ENCODE data around the gene RFLNA.

RFLNA gene

DNA sequence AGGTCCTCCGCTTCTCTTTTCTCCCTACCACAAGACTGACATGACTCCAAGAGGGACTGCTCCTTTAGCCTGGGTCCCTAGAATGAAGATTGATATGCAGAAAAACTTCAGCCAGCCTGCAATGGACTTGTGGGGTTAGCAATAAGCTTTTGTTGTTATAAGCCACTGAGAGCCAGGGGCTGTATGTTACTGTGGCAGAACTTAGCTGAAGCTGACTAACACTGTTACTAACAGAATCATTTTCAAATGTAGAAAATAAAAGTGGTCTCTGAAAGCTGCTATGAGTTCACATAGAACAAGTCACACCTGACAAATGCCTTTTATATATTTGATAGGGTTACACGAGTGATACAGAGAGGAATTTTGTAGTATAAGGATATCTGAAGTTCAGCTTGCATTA lies 13.6 kb upstream of the RFLNA start:
- no peaks in the 10 kb centered on the region for H3K79me2 ChIP-seq (ENCODE audit: low read length)
- no peak for TF ChIP-seq EZH2 (optimal IDR thresholded peaks at IDR 0.05; ENCODE audit: low read depth, low read length)
- TF ChIP-seq EZH2phosphoT487 (IDR thresholded peaks at IDR 0.05; ENCODE audit: low read length): no peak
- TF ChIP-seq, protein P1, sequence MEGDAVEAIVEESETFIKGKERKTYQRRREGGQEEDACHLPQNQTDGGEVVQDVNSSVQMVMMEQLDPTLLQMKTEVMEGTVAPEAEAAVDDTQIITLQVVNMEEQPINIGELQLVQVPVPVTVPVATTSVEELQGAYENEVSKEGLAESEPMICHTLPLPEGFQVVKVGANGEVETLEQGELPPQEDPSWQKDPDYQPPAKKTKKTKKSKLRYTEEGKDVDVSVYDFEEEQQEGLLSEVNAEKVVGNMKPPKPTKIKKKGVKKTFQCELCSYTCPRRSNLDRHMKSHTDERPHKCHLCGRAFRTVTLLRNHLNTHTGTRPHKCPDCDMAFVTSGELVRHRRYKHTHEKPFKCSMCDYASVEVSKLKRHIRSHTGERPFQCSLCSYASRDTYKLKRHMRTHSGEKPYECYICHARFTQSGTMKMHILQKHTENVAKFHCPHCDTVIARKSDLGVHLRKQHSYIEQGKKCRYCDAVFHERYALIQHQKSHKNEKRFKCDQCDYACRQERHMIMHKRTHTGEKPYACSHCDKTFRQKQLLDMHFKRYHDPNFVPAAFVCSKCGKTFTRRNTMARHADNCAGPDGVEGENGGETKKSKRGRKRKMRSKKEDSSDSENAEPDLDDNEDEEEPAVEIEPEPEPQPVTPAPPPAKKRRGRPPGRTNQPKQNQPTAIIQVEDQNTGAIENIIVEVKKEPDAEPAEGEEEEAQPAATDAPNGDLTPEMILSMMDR (IDR thresholded peaks at IDR 0.05; ENCODE audit: low read length): no peak
- H2AFZ ChIP-seq (ENCODE audit: low read length): no peak overlapping the region
- H3K36me3 ChIP-seq (replicated peaks; ENCODE audit: insufficient read depth, low read length): no peaks in the 10 kb centered on the region
- H3F3A ChIP-seq (ENCODE audit: insufficient read depth, low read length): no peaks in the 10 kb centered on the region
- H3K27ac ChIP-seq (ENCODE audit: low read length): no peak overlapping the region
- no peaks in the 10 kb centered on the region for H3K9me2 ChIP-seq (replicated peaks; ENCODE audit: insufficient read depth, low read length)
- no peak overlapping the region for H3K9ac ChIP-seq (ENCODE audit: low read length)
- no peak overlapping the region for H3K4me3 ChIP-seq (ENCODE audit: low read length)
- no peak overlapping the region for H3K4me2 ChIP-seq (ENCODE audit: low read depth, low read length)
- no peaks in the 10 kb centered on the region for H3K9me3 ChIP-seq (replicated peaks; ENCODE audit: insufficient read depth, low read length)
- H3K4me1 ChIP-seq (ENCODE audit: low read length): peaks cover 5% of the 10 kb centered on the region
- DNase-seq: no peak
- H4K20me1 ChIP-seq (ENCODE audit: insufficient read depth, low read length): no peaks in the 10 kb centered on the region
- H3K27me3 ChIP-seq (replicated peaks; ENCODE audit: insufficient read depth, low read length): no peaks in the 10 kb centered on the region

DNA sequence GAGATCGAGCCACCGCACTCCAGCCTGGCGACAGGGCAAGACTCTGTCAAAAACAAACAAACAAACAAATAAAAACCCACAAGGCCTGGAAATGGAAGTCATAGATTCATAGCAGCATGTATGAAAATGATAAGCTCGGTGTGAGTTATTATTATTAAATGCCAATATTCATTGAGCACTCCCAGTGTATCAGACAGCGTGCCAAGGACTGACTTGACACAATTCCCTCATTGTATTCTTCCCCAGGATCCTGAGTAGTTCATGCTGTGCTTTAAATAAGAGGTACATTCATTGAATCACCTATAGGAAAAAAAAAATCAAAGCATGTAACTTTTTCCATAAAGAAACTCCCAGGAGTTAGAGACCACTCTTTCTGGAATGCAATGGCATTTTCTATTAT lies 12.6 kb upstream of the RFLNA start:
- no peak overlapping the region for H2AFZ ChIP-seq (ENCODE audit: low read length)
- no peaks in the 10 kb centered on the region for H3K9me3 ChIP-seq (replicated peaks; ENCODE audit: insufficient read depth, low read length)
- no peak overlapping the region for H3K4me3 ChIP-seq (ENCODE audit: low read length)
- peaks cover 5% of the 10 kb centered on the region for H3K4me1 ChIP-seq (ENCODE audit: low read length)
- TF ChIP-seq EZH2phosphoT487 (IDR thresholded peaks at IDR 0.05; ENCODE audit: low read length) (no peak), EZH2 (optimal IDR thresholded peaks at IDR 0.05; ENCODE audit: low read depth, low read length) (no peak)
- TF ChIP-seq, protein P1 (IDR thresholded peaks at IDR 0.05; ENCODE audit: low read length): no peak
- H3K36me3 ChIP-seq (replicated peaks; ENCODE audit: insufficient read depth, low read length): no peaks in the 10 kb centered on the region
- DNase-seq: no peak
- no peaks in the 10 kb centered on the region for H3K9me2 ChIP-seq (replicated peaks; ENCODE audit: insufficient read depth, low read length)
- no peak overlapping the region for H3K4me2 ChIP-seq (ENCODE audit: low read depth, low read length)
- H3K27ac ChIP-seq (ENCODE audit: low read length): no peak overlapping the region
- no peaks in the 10 kb centered on the region for H3K27me3 ChIP-seq (replicated peaks; ENCODE audit: insufficient read depth, low read length)
- H3K9ac ChIP-seq (ENCODE audit: low read length): no peak overlapping the region
- no peaks in the 10 kb centered on the region for H3K79me2 ChIP-seq (ENCODE audit: low read length)
- H4K20me1 ChIP-seq (ENCODE audit: insufficient read depth, low read length): no peaks in the 10 kb centered on the region
- H3F3A ChIP-seq (ENCODE audit: insufficient read depth, low read length): no peaks in the 10 kb centered on the region

DNA sequence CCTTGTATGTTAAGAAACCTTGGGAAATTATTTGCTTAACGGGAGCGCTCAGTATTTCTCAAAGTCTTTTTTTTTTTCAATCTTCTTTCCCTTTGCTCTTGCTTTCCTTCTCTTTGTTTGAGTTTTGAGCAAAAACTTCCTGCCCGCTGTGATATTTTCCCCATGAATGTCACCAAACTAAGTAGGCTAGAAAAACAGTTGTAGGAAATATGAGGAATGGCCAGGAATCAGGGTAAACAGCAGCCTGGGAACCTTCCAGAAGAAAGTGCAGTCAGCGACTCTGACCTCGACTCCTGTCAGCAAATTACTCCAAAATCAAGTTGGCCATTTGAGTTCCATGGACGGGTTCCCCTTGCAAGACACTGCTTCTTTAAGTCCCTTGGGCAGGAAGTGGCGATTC lies 11.6 kb upstream of the RFLNA start:
- DNase-seq: no peak
- Histone ChIP-seq H4K20me1 (ENCODE audit: insufficient read depth, low read length) (no peaks in the 10 kb centered on the region), H3K4me1 (ENCODE audit: low read length) (0 out of 2 replicates have a peak, but pooled peaks cover under 1% of the 10 kb centered on the region), H3K9me2 (replicated peaks; ENCODE audit: insufficient read depth, low read length) (no peaks in the 10 kb centered on the region), H3K4me2 (ENCODE audit: low read depth, low read length) (no peak overlapping the region), H3K36me3 (replicated peaks; ENCODE audit: insufficient read depth, low read length) (no peaks in the 10 kb centered on the region), H3K27ac (ENCODE audit: low read length) (no peak overlapping the region), H3F3A (ENCODE audit: insufficient read depth, low read length) (no peaks in the 10 kb centered on the region), H3K27me3 (replicated peaks; ENCODE audit: insufficient read depth, low read length) (no peaks in the 10 kb centered on the region), H2AFZ (ENCODE audit: low read length) (no peak overlapping the region), H3K9ac (ENCODE audit: low read length) (no peak overlapping the region), H3K4me3 (ENCODE audit: low read length) (no peak overlapping the region), H3K9me3 (replicated peaks; ENCODE audit: insufficient read depth, low read length) (no peaks in the 10 kb centered on the region), H3K79me2 (ENCODE audit: low read length) (no peaks in the 10 kb centered on the region)
- TF ChIP-seq EZH2 (optimal IDR thresholded peaks at IDR 0.05; ENCODE audit: low read depth, low read length) (no peak), EZH2phosphoT487 (IDR thresholded peaks at IDR 0.05; ENCODE audit: low read length) (no peak)
- TF ChIP-seq, protein P1 (IDR thresholded peaks at IDR 0.05; ENCODE audit: low read length): no peak
